T-helper 22 cell (primary cell): ENCODE measurements around the gene PNLIPRP3.
"Not testable (repeated sequence)": the region's sequence is repeated elsewhere in the genome, so short reads cannot be mapped to it uniquely, and the experiment has no call there.

ENCODE experiments used
- DNase-seq: peaks from one replicate; pipeline ENCODE4 v3.0.0-alpha.2; 2020; ENCODE audit warnings: low read depth

PNLIPRP3 gene

GRCh38 chr10:116427671-116428070, at the start of gene PNLIPRP3:
Gene PNLIPRP3 (plus strand): TSS chr10:116427847. CDS start chr10:116428013, 166 bp downstream.
- no peak for DNase-seq

- DNase-seq = no peak
Observed at GRCh38 chr10:116382290-116382689, 45.4 kb upstream of the PNLIPRP3 start.

- DNase-seq = no peak
Observed at GRCh38 chr10:116385311-116385710, 42.3 kb upstream of the PNLIPRP3 start.

GRCh38 chr10:116385994-116386809, 41.4 kb upstream of the PNLIPRP3 start:
- no peak for DNase-seq

- DNase-seq = not testable (repeated sequence)
Observed at GRCh38 chr10:116393246-116393831, 34.3 kb upstream of the PNLIPRP3 start.

GRCh38 chr10:116395223-116395985, 32.2 kb upstream of the PNLIPRP3 start:
- DNase-seq = no peak

GRCh38 chr10:116398224-116398623, 29.4 kb upstream of the PNLIPRP3 start:
- no peak for DNase-seq

GRCh38 chr10:116402858-116403257, 24.8 kb upstream of the PNLIPRP3 start:
- DNase-seq = no peak

GRCh38 chr10:116403740-116404250, 23.9 kb upstream of the PNLIPRP3 start:
- no peak for DNase-seq

- DNase-seq = no peak
Observed at GRCh38 chr10:116408719-116409118, 18.9 kb upstream of the PNLIPRP3 start.

- DNase-seq = no peak
Observed at GRCh38 chr10:116410351-116410750, 17.3 kb upstream of the PNLIPRP3 start.

- DNase-seq = no peak
Observed at GRCh38 chr10:116417821-116418220, 9.8 kb upstream of the PNLIPRP3 start.

GRCh38 chr10:116418389-116418788, 9.3 kb upstream of the PNLIPRP3 start:
- DNase-seq = no peak

GRCh38 chr10:116421815-116422214, 5.8 kb upstream of the PNLIPRP3 start:
- no peak for DNase-seq

- no peak for DNase-seq
Observed at GRCh38 chr10:116429288-116429977, 1.8 kb downstream of the PNLIPRP3 start.

GRCh38 chr10:116430288-116430687, 2.6 kb downstream of the PNLIPRP3 start:
- DNase-seq = no peak

- no peak for DNase-seq
Observed at GRCh38 chr10:116431598-116431997, 4.0 kb downstream of the PNLIPRP3 start.

GRCh38 chr10:116437076-116437692, 9.5 kb downstream of the PNLIPRP3 start:
- DNase-seq = no peak

GRCh38 chr10:116440330-116441030, 12.8 kb downstream of the PNLIPRP3 start:
- DNase-seq = no peak

- DNase-seq = no peak
Observed at GRCh38 chr10:116444527-116445142, 17.0 kb downstream of the PNLIPRP3 start.
